GM21367 (cell line): Measurements from ENCODE around the gene MDFI.

Source experiments
- ATAC-seq: cut with Tn5 transposase; IDR thresholded peaks from one replicate; pipeline ENCODE4 v1.9.1; 2021; ENCODE audit not compliant: unreplicated experiment

The MDFI gene

GRCh38 chr6:41648070-41648585 is 9.9 kb downstream of the MDFI start:
- no peak for ATAC-seq

- no peak for ATAC-seq
Measured at GRCh38 chr6:41648921-41649320, 10.7 kb downstream of the MDFI start.

DNA sequence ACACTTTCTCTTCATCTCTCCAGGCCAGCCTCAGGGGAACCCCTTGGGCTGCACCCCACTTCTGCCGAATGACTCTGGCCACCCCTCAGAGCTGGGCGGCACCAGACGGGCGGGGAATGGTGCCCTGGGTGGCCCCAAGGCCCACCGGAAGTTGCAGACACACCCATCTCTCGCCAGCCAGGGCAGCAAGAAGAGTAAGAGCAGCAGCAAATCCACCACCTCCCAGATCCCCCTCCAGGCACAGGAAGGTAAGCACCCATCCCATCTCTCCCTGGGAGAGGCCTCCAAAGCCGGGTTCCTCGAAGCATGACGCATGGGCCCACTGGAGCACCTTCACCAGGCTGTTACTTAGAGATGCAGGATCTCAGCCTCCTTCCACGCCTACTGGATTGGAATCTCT is 11.3 kb downstream of the MDFI start:
- ATAC-seq: no peak

- no peak for ATAC-seq
Measured at GRCh38 chr6:41650120-41650519, 11.9 kb downstream of the MDFI start.

GRCh38 chr6:41651246-41651961 is 13.1 kb downstream of the MDFI start:
- ATAC-seq: no peak

GRCh38 chr6:41651962-41652657 is 13.8 kb downstream of the MDFI start:
- ATAC-seq: no peak

DNA sequence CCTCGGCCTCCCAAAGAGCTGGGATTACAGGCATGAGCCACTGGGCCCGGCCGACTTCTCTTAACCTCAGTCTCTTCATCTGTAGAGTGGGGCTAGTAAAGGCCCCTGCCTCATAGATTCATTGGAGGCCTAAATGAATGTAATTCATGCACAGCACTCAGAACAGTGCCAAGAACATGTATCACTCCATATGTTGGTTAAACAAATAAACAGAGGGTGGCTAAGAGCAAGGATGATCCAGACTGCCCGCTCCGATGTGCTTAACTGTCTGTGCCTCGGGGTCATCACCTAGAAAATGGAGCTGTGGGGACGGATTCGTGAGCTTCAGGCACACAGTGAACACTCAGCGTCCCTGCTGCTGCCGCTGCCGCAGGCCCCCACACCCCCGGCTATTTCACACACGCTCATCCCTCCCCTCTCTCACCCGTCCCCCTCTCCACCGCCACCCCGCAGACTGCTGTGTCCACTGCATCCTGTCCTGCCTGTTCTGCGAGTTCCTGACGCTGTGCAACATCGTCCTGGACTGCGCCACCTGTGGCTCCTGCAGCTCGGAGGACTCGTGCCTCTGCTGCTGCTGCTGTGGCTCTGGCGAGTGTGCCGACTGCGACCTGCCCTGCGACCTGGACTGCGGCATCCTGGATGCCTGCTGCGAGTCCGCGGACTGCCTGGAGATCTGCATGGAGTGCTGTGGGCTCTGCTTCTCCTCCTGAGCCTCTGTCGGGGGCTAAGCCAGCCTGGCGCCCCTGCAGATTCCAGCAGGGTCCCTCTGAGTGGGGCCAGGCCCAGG is 14.8 kb downstream of the MDFI start:
- ATAC-seq: no peak

DNA sequence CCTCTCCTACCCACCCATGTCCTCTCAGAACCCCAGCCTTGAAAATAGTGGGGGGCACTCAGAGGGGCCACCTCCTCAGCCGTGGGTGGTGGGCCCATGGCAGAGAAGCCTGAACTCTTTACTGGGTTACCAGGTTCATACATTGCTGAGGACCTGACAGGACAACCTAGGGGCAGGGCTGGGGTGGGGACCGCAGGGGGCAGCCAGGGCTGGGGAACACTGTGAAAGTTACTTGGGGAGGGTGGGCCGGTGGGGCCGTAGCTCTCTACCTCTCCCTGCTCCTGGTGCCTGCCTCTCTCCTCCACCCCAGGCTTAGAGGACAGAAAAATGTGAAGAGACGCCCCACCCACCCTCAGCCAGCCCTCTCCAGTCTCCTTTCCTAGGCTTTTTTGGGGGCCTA is 15.4 kb downstream of the MDFI start:
- no peak for ATAC-seq

DNA sequence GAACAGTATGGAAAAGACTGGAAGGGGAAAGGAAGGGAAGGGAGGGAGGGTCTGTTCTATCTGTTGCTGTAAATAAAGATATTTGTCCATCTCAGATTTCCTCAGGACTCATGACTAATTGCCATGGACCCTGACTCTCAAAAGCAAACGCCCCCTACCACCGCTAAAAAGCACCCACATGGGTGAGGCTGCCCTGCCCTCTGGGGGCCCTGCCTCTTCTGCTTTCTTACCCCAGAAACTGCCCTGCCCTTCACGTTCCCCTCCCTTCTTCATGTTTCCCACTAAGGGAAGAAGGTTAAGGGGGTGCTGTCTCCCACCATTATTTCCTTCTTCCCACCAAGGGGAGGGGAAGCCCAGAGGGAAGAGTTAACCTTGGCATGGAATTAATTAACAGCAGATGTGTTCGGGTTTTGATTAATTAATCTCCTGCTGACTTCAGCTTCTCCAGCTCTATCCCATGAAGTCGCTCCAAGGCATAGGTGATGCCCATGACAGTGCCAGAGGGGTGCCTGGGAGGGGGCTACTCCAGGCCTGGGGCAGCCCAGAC is 16.0 kb downstream of the MDFI start:
- no peak for ATAC-seq

- no peak for ATAC-seq
Measured at GRCh38 chr6:41654698-41655151, 16.5 kb downstream of the MDFI start.

DNA sequence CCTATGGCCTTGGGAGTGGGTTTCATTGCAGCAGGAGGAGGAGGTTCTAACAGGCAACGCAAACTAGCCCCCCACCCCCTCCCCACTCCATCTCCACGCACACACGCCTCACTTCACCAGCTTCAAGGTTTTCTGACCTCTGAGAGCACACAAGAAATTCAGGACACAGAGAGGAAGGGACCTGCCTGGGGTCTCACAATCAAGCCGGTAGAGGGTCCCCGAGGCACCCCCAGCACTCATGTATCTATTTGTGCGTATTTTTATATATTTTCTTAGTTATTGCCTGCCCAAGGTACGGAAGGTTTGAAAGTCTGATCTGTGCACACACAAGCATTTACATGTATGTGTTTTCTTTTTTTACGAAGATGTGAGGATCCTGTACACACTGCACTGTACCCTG is 16.9 kb downstream of the MDFI start:
- no peak for ATAC-seq

GRCh38 chr6:41655646-41656001 is 17.4 kb downstream of the MDFI start:
- no peak for ATAC-seq

GRCh38 chr6:41656002-41656691 is 17.9 kb downstream of the MDFI start:
- no peak for ATAC-seq

DNA sequence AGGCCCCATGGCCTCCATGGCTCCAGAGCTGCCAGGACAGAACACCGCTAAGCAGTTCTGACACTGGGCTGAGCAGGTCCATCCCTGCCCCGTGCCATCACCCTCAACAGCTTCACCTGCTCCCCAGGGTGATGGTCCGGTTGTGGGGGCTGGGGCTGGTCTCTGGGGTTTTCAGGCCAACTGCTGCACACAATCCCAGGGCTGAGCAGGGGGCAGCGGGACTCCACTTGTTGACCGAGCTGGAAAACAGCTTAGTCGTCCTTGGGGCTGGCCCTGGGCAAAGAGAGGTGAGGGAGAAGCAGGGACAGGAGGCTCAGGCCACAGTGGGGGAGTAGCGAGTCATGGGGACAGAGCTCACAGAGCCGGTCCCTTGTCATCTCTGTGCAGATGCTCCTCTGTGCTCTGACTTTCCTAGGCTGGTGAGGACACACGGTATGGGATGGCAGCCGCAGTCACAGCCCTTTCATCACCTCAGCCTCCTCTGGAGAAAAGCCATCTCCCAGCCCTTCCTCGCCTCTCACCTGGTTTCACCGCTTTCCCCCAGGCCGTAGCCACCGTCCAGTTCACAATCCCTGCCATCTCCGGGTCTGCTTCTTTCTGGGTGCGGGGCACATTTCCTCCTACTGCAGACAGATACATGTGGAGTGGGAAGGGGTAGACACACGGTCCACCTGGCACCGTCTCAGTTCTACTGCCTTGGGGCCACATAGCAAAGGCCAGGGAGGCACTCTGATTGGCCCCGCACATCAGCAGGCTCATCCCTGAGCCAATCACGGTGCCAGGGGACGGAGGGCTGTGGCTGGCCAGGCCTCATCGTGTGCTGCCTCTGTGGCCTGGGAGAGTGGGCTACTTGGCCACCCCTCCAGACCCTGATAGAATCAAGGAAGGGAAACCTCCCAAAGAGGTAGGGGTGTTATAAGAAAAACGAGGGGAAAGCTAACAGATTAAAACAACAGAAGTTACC is 19.1 kb downstream of the MDFI start:
- ATAC-seq: no peak

DNA sequence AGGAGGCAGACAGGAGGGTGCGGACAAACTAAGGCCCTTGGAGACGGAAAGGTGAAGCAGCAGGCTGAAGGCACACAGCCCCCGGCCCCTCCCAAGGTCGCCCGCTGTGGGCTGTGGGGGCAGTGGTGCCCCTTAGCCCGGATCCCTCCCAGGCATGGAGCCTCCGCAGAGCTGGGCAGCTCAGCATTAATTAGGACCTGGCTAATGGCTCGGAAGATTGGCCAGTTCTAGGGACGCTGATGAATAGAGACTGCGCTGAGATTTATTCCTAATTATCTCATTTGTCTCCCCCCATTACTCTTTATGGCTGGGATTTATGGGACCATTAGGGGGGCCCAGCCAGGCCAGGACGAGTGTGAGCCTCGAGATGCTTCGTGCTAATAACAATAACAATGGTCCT is 20.4 kb downstream of the MDFI start:
- no peak for ATAC-seq

GRCh38 chr6:41659935-41660334 is 21.7 kb downstream of the MDFI start:
- no peak for ATAC-seq

DNA sequence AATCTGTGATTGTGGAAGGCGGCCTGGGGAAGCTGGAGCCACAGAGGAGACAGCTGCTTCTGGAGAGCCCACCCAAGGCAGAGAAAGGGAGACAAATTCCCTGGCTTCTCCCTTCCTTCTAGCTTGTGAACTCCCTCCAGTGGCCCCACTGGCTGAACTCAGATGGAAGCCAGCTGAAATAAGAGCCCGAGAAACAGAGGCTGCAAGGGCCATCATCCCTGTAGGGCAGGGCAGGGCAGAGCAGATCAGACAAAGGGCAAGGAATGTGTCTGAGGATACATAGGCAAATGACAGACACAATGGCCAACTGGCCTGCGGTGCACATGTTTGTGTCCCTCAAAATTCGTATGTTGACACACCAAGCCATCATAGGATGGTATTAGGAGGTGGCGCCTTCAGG is 25.3 kb downstream of the MDFI start:
- ATAC-seq: no peak

- ATAC-seq: no peak
Measured at GRCh38 chr6:41664271-41664670, 26.0 kb downstream of the MDFI start.

DNA sequence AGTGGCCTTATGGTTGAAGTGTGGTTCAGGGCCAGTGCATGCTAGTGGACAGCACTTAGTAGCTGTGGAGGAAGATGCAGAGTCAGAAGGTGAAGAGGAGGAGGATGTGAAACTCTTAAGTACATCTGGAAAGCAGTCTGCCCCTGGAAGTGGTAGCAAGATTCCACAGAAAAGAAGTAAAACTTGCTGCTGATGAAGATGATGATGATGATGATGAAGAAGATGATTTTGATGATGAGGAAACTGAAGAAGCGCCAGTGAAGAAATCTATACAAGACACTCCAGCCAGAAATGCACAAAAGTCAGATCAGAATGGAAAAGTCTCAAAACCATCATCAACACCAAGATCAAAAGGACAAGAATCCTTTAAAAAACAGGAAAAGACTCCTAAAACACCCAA is 28.9 kb downstream of the MDFI start:
- no peak for ATAC-seq

GRCh38 chr6:41668968-41669367 is 30.7 kb downstream of the MDFI start:
- ATAC-seq: no peak
